Measurements from ENCODE around the gene PITPNB. TPM values are rescaled to one million over a fixed set of nuclear protein-coding genes. Genes with fewer than 3 reads are reported as not detected.

Gene PITPNB
- total RNA-seq, 1 experiment from 2014 or later, result 82.6 TPM

- RAD21 ChIA-PET (ENCODE audit: low non-redundant PET in 1 of 2, low total read pairs in 2 of 2, uncharacterized antibody in 2 of 2, unreplicated experiment in 2 of 2), result no interaction called here
- ATAC-seq (no peak), DNase-seq (ENCODE audit: low read depth, low spot score) (no peak)
- no peaks in the 10 kb centered on the region for H3K4me1 ChIP-seq (ENCODE audit: control insufficient read depth in 1 of 2, insufficient read depth in 2 of 2, low read length in 2 of 2)
- H3K36me3 ChIP-seq (ENCODE audit: control insufficient read depth in 1 of 2, insufficient read depth in 2 of 2, low read length in 2 of 2), result peaks cover 54 to 57% of the 10 kb centered on the region in 2 experiments; a peak in 3 of 4 replicates
- H3K9me3 ChIP-seq (ENCODE audit: control insufficient read depth in 1 of 2, insufficient read depth in 1 of 2, low read depth in 1 of 2, low read length in 2 of 2), result no peaks in the 10 kb centered on the region
- peaks cover 91% of the 10 kb centered on the region for H3K79me2 ChIP-seq (ENCODE audit: insufficient read depth, low read length)
- POLR2A ChIA-PET, result no interaction called here
- no TSS peak for BruUV-seq (replicated peaks)
- intact Hi-C loops (cut with micrococcal nuclease), result no loop called here
- TF ChIP-seq TCF7L2 (IDR thresholded peaks at IDR 0.05; ENCODE audit: borderline replicate concordance, extremely low read depth, insufficient read depth, insufficient read length) (no peak), FOSL1 (IDR thresholded peaks at IDR 0.05; ENCODE audit: low read depth) (no peak), EZH2phosphoT487 (IDR thresholded peaks at IDR 0.05; ENCODE audit: borderline replicate concordance) (no peak), SP1 (IDR thresholded peaks at IDR 0.05; ENCODE audit: low read depth) (no peak), YY1 (IDR thresholded peaks at IDR 0.05; ENCODE audit: extremely low read depth, insufficient replicate concordance, low read depth, low read length) (no peak), RAD21 (IDR thresholded peaks at IDR 0.05; ENCODE audit: low read depth) (no peak), CBX3 (IDR thresholded peaks at IDR 0.05; ENCODE audit: low read depth) (no peak)
- no peak overlapping the region for H2AFZ ChIP-seq (ENCODE audit: low read depth, low read length, poor library complexity, severe bottlenecking)
- 0 out of 2 replicates have a peak, but pooled peaks cover 6% of the 10 kb centered on the region for H4K20me1 ChIP-seq (ENCODE audit: insufficient read depth)
- no peaks in the 10 kb centered on the region for H3K9me2 ChIP-seq (ENCODE audit: insufficient read depth)
- H3K9ac ChIP-seq (ENCODE audit: low read length), result no peak overlapping the region
- no peak overlapping the region for H3K4me3 ChIP-seq (replicated peaks in 1 of 2; ENCODE audit: low read depth in 1 of 2, low read length in 2 of 2)
- CTCF ChIA-PET, result no interaction called here
- H3K4me2 ChIP-seq (ENCODE audit: low read length), result no peak overlapping the region
- H3K27me3 ChIP-seq (ENCODE audit: insufficient read depth, low read length), result no peaks in the 10 kb centered on the region
- H3K27ac ChIP-seq (ENCODE audit: low read depth, low read length), result no peak overlapping the region
Measured at GRCh38 chr22:27895600-27895999, 23.5 kb downstream of the PITPNB start.

- POLR2A ChIA-PET, result no interaction called here
- Histone ChIP-seq H2AFZ (ENCODE audit: low read depth, low read length, poor library complexity, severe bottlenecking) (no peak overlapping the region), H3K4me1 (ENCODE audit: control insufficient read depth in 1 of 2, insufficient read depth in 2 of 2, low read length in 2 of 2) (no peaks in the 10 kb centered on the region), H3K4me3 (replicated peaks in 1 of 2; ENCODE audit: low read depth in 1 of 2, low read length in 2 of 2) (no peak overlapping the region), H3K9me3 (ENCODE audit: control insufficient read depth in 1 of 2, insufficient read depth in 1 of 2, low read depth in 1 of 2, low read length in 2 of 2) (no peaks in the 10 kb centered on the region), H3K27ac (ENCODE audit: low read depth, low read length) (no peak overlapping the region), H3K79me2 (ENCODE audit: insufficient read depth, low read length) (peaks cover 82% of the 10 kb centered on the region), H3K27me3 (ENCODE audit: insufficient read depth, low read length) (no peaks in the 10 kb centered on the region), H3K9ac (ENCODE audit: low read length) (no peak overlapping the region), H3K4me2 (ENCODE audit: low read length) (no peak overlapping the region), H3K36me3 (ENCODE audit: control insufficient read depth in 1 of 2, insufficient read depth in 2 of 2, low read length in 2 of 2) (peaks cover 57 to 61% of the 10 kb centered on the region in 2 experiments; a peak in 3 of 4 replicates), H3K9me2 (ENCODE audit: insufficient read depth) (no peaks in the 10 kb centered on the region), H4K20me1 (ENCODE audit: insufficient read depth) (peaks cover 10% of the 10 kb centered on the region; the same call in 1 of the 2 replicates)
- ATAC-seq (no peak), DNase-seq (ENCODE audit: low read depth, low spot score) (no peak)
- intact Hi-C loops (cut with micrococcal nuclease), result no loop called here
- no TSS peak for BruUV-seq (replicated peaks)
- RAD21 ChIA-PET (ENCODE audit: low non-redundant PET in 1 of 2, low total read pairs in 2 of 2, uncharacterized antibody in 2 of 2, unreplicated experiment in 2 of 2), result no interaction called here
- CTCF ChIA-PET, result no interaction called here
- TF ChIP-seq CEBPB (IDR thresholded peaks at IDR 0.05; ENCODE audit: low read depth), result no peak
- TF ChIP-seq SP1 (IDR thresholded peaks at IDR 0.05; ENCODE audit: low read depth), result no peak
- TF ChIP-seq ZBTB33 (IDR thresholded peaks at IDR 0.05; ENCODE audit: extremely low read depth, insufficient replicate concordance, low read length), result no peak
- no peak for TF ChIP-seq EZH2 (IDR thresholded peaks at IDR 0.05)
- TF ChIP-seq, protein P1, sequence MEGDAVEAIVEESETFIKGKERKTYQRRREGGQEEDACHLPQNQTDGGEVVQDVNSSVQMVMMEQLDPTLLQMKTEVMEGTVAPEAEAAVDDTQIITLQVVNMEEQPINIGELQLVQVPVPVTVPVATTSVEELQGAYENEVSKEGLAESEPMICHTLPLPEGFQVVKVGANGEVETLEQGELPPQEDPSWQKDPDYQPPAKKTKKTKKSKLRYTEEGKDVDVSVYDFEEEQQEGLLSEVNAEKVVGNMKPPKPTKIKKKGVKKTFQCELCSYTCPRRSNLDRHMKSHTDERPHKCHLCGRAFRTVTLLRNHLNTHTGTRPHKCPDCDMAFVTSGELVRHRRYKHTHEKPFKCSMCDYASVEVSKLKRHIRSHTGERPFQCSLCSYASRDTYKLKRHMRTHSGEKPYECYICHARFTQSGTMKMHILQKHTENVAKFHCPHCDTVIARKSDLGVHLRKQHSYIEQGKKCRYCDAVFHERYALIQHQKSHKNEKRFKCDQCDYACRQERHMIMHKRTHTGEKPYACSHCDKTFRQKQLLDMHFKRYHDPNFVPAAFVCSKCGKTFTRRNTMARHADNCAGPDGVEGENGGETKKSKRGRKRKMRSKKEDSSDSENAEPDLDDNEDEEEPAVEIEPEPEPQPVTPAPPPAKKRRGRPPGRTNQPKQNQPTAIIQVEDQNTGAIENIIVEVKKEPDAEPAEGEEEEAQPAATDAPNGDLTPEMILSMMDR (IDR thresholded peaks at IDR 0.05 in 2 of 3, conservative IDR thresholded peaks at IDR 0.05 in 1 of 3; ENCODE audit: borderline replicate concordance in 1 of 3, insufficient read depth in 1 of 3, low read depth in 2 of 3, low read length in 2 of 3), result no peak
Measured at GRCh38 chr22:27892811-27893210, 26.2 kb downstream of the PITPNB start.

Measured in HCT116 (cell line).